Measurements from ENCODE around the gene EZR.

DNA sequence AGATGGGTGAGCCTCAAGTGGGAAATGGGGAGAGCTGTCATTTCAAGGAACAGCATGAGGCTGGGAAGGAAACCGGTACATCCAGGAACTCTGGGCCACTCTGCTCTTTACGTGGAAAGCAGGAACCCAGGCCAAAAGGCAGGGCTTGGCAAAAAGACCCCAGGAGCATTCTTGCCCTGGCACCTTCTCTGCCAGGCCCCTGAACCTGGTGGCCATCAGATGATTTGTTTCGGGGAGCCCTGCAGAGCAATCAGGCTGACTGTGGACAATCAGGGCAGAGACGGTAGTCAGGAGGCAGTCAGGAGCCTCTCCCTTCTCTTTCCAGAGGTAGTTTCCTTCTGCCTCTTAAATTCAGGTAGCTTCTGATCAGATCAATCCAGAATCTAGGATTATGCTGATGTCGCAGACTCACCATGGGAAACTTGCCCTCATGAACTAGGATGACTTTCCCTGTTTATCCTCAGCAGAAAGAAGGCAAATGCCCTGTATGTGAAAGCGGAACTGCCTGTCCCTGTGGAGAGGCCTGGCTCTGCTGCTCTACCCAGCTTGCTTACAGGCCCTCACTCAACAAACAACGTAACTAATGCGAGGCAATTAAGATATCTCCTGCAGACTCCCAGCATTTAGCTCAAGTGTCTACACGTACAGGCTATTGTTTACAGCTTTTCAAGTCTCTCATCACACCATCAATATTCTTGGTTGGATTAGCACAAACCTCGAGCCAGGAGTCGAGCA lies 36.6 kb downstream of the EZR start:
- no peak for TF ChIP-seq EZH2 (optimal IDR thresholded peaks at IDR 0.05; ENCODE audit: low read depth, low read length)
- TF ChIP-seq, protein P1, sequence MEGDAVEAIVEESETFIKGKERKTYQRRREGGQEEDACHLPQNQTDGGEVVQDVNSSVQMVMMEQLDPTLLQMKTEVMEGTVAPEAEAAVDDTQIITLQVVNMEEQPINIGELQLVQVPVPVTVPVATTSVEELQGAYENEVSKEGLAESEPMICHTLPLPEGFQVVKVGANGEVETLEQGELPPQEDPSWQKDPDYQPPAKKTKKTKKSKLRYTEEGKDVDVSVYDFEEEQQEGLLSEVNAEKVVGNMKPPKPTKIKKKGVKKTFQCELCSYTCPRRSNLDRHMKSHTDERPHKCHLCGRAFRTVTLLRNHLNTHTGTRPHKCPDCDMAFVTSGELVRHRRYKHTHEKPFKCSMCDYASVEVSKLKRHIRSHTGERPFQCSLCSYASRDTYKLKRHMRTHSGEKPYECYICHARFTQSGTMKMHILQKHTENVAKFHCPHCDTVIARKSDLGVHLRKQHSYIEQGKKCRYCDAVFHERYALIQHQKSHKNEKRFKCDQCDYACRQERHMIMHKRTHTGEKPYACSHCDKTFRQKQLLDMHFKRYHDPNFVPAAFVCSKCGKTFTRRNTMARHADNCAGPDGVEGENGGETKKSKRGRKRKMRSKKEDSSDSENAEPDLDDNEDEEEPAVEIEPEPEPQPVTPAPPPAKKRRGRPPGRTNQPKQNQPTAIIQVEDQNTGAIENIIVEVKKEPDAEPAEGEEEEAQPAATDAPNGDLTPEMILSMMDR (IDR thresholded peaks at IDR 0.05; ENCODE audit: low read length), result no peak
